Measurements from ENCODE around the gene CDH23. TPM values are rescaled to one million over a fixed set of nuclear protein-coding genes. Genes with fewer than 3 reads are reported as not detected.

Gene CDH23
- total RNA-seq, 1 donor from 2014 or later, result 9.4 TPM

- no peak for TF ChIP-seq CTCF (conservative IDR thresholded peaks at IDR 0.05)
- H3K36me3 Mint-ChIP-seq, result no peaks in the 10 kb centered on the region
- peaks cover 21% of the 10 kb centered on the region for H3K4me1 Mint-ChIP-seq (ENCODE audit: unreplicated experiment)
- H3K27ac Mint-ChIP-seq, result no peak overlapping the region
- H3K9me3 Mint-ChIP-seq, result no peaks in the 10 kb centered on the region
- no peak for DNase-seq (ENCODE audit: extremely low spot score, unreplicated experiment)
- H3K27me3 Mint-ChIP-seq, result peaks cover 7% of the 10 kb centered on the region
- no peak overlapping the region for H3K4me3 Mint-ChIP-seq
Observed at GRCh38 chr10:71553432-71553831, 156.7 kb downstream of the CDH23 start.

- Mint-ChIP-seq H3K9me3 (no peaks in the 10 kb centered on the region), H3K4me3 (no peak overlapping the region), H3K27ac (no peak overlapping the region), H3K27me3 (peaks cover 9% of the 10 kb centered on the region), H3K4me1 (ENCODE audit: unreplicated experiment) (peaks cover 19% of the 10 kb centered on the region), H3K36me3 (no peaks in the 10 kb centered on the region)
- TF ChIP-seq CTCF (conservative IDR thresholded peaks at IDR 0.05), result no peak
- no peak for DNase-seq (ENCODE audit: extremely low spot score, unreplicated experiment)
Observed at GRCh38 chr10:71554671-71555070, 158.0 kb downstream of the CDH23 start.

GRCh38 chr10:71555087-71555723, 158.5 kb downstream of the CDH23 start:
- Mint-ChIP-seq H3K27ac (no peak overlapping the region), H3K9me3 (no peaks in the 10 kb centered on the region), H3K27me3 (peaks cover 14% of the 10 kb centered on the region), H3K4me3 (no peak overlapping the region), H3K4me1 (ENCODE audit: unreplicated experiment) (peaks cover 14% of the 10 kb centered on the region), H3K36me3 (no peaks in the 10 kb centered on the region)
- DNase-seq (ENCODE audit: extremely low spot score, unreplicated experiment), result no peak
- TF ChIP-seq CTCF (conservative IDR thresholded peaks at IDR 0.05), result no peak

GRCh38 chr10:71555724-71556119, 159.0 kb downstream of the CDH23 start:
- Mint-ChIP-seq H3K4me1 (ENCODE audit: unreplicated experiment) (peaks cover 9% of the 10 kb centered on the region), H3K9me3 (no peaks in the 10 kb centered on the region), H3K4me3 (no peak overlapping the region), H3K27me3 (peaks cover 14% of the 10 kb centered on the region), H3K36me3 (no peaks in the 10 kb centered on the region), H3K27ac (no peak overlapping the region)
- TF ChIP-seq CTCF (conservative IDR thresholded peaks at IDR 0.05), result no peak
- no peak for DNase-seq (ENCODE audit: extremely low spot score, unreplicated experiment)

- no peaks in the 10 kb centered on the region for H3K36me3 Mint-ChIP-seq
- H3K9me3 Mint-ChIP-seq, result no peaks in the 10 kb centered on the region
- DNase-seq (ENCODE audit: extremely low spot score, unreplicated experiment), result no peak
- H3K4me3 Mint-ChIP-seq, result no peak overlapping the region
- no peak for TF ChIP-seq CTCF (conservative IDR thresholded peaks at IDR 0.05)
- no peak overlapping the region for H3K27ac Mint-ChIP-seq
- H3K4me1 Mint-ChIP-seq (ENCODE audit: unreplicated experiment), result peaks cover 11% of the 10 kb centered on the region
- H3K27me3 Mint-ChIP-seq, result peaks cover 18% of the 10 kb centered on the region
Observed at GRCh38 chr10:71558991-71559390, 162.3 kb downstream of the CDH23 start.
